HG03025 (cell line): ENCODE results near the gene RAB44.

Experiments
- ATAC-seq: cut with Tn5 transposase; IDR thresholded peaks from one replicate; pipeline ENCODE4 v1.9.1; 2021; ENCODE audit warnings: mild to moderate bottlenecking, moderate library complexity; ENCODE audit not compliant: unreplicated experiment, low FRiP score

RAB44 gene

DNA sequence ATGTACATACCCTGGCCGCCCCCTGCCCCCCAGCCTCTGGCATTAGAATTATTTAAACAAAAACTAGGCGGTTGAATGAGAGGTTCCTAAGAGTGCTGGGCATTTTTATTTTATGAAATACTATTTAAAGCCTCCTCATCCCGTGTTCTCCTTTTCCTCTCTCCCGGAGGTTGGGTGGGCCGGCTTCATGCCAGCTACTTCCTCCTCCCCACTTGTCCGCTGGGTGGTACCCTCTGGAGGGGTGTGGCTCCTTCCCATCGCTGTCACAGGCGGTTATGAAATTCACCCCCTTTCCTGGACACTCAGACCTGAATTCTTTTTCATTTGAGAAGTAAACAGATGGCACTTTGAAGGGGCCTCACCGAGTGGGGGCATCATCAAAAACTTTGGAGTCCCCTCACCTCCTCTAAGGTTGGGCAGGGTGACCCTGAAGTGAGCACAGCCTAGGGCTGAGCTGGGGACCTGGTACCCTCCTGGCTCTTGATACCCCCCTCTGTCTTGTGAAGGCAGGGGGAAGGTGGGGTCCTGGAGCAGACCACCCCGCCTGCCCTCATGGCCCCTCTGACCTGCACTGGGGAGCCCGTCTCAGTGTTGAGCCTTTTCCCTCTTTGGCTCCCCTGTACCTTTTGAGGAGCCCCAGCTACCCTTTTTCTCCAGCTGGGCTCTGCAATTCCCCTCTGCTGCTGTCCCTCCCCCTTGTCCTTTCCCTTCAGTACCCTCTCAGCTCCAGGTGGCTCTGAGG is 11.5 kb upstream of the RAB44 start:
- no peak for ATAC-seq

DNA sequence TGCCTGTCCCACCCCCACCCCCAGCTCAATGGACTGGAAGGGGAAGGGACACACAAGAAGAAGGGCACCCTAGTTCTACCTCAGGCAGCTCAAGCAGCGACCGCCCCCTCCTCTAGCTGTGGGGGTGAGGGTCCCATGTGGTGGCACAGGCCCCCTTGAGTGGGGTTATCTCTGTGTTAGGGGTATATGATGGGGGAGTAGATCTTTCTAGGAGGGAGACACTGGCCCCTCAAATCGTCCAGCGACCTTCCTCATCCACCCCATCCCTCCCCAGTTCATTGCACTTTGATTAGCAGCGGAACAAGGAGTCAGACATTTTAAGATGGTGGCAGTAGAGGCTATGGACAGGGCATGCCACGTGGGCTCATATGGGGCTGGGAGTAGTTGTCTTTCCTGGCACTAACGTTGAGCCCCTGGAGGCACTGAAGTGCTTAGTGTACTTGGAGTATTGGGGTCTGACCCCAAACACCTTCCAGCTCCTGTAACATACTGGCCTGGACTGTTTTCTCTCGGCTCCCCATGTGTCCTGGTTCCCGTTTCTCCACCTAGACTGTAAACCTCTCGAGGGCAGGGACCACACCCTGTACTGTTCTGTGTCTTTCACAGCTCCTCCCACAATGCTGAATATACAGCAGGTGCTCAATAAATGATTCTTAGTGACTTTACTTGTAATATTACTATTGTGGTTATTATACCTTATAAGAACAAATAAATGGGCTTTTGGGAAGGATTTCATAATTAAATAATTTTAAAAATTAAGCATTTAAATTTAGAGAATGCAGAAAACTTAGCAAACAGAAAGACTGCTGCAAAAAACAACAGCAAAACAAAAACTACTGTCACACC is 10.7 kb upstream of the RAB44 start:
- ATAC-seq, result no peak

- ATAC-seq, result no peak
Measured at GRCh38 chr6:36688063-36688738, 9.4 kb upstream of the RAB44 start.

- ATAC-seq, result no peak
Measured at GRCh38 chr6:36688739-36689075, 8.9 kb upstream of the RAB44 start.

DNA sequence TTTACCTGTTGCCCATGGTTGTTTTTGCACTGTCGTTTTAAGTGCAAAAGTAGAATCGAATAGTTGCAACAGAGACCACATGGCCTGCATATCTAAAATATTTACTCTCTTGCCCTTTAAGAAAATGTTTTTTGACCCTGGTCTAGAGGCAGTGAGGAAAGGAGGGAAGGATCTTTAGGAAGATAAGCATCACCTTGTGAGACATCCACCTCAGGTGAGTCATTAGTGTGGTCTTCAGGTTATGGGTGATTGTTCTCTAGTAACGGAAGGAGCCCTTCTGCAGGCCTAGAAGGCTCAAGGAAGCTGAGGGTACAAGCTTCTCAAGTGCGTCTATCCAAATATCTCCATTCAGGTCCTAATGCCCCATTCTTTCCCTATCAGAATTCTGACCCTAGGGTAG is 6.6 kb upstream of the RAB44 start:
- ATAC-seq, result no peak

GRCh38 chr6:36691612-36692011 is 6.0 kb upstream of the RAB44 start:
- ATAC-seq, result no peak

- ATAC-seq, result no peak
Measured at GRCh38 chr6:36692220-36692619, 5.4 kb upstream of the RAB44 start.

DNA sequence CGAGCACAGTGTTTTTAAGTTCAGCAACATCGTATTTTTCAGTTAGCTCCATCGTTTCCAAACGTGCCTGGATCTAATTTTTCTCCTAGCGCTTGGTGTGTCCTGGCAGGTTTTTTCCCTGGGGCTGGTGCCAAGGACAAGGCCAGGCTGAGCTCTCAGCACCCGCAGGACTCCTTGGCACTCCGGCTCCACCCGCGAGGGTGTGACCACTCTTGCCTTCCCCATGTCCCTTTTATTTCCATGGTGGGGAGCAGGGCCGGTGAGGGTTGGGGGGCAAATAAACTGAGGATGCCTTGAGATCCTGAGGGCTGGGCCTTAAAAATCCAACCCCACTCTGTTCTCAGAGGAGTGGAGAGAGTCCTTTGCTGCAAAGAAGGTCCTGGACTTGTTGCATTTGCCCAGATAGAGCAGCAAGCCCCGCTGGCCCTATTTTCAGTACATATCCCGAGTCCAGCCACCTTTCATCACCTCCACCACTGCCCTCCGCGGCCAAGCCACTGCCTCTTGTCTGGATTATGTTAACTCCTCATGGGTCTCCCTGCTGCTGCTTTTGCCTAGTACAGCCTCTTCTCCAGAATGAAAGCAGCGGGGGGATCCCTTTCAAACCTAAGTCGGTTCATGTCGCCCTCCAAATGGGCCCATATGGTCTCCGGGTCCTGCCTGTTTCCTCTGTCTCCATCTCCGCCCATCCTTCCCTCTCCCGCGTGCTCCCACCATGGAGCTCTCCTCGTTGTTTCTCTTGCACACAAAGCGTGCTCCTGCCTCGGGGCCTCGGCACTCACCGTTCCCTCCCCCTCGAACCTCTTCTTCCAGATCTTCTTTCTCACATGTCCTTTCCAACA is 4.5 kb upstream of the RAB44 start:
- ATAC-seq, result no peak

GRCh38 chr6:36694616-36695015 is 3.0 kb upstream of the RAB44 start:
- no peak for ATAC-seq

DNA sequence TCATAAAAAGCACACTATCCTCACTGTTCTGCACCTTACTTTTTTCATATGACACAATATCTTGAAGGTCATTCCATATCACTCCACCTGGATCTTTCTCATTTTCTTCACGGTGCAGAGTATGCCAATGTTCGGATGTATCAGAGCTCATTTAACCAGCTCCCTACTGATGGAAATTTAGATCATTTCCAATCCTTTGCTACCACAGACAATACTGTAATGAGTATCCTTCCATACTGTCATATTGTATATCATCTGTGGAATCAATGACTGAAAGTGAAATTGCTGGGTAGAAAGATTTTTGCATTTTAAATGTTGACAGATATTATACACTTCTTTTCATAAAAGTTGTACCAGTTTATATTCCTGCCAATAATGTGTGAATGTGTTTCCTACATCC is 2.2 kb upstream of the RAB44 start:
- no peak for ATAC-seq

DNA sequence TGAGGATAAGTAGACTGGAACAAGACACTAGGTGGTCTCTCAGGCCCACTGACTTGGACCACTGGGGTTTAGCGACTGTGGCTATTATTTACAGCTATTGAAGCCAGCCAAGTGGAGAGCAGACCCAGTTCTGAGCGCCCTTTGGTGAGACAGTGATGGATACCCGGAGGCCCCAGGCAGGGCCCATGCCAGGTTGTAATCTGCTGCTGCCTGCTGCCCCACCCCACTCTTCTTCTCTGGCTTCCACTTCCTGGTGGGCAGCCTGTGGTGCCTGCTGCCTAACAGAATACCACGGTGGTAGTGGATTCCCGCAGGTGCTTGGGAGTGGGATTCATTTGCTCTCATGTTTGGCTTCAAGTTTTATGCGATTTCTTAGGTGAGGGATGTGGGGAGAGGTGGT is 570 bp downstream of the RAB44 start:
- ATAC-seq, result no peak

DNA sequence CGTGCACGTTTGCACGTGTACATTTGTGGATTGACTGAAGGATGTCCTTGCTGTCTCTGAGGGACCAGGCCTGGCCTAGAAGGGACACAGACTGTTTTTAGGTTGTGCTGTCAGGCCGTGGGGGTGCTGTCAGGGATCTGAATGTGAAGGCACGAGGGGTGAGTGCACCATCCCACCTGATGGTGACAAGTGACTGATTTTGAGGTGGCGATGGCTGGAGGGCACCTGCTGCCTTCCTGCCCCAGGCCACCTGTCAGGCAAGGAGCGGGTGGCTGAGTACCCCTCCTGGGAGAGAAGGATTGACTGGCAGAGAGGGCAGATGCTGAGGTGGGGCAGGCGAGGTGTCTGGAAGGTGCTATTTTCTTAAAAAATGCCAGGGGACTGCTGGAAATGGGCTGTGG is 1.2 kb downstream of the RAB44 start:
- no peak for ATAC-seq

DNA sequence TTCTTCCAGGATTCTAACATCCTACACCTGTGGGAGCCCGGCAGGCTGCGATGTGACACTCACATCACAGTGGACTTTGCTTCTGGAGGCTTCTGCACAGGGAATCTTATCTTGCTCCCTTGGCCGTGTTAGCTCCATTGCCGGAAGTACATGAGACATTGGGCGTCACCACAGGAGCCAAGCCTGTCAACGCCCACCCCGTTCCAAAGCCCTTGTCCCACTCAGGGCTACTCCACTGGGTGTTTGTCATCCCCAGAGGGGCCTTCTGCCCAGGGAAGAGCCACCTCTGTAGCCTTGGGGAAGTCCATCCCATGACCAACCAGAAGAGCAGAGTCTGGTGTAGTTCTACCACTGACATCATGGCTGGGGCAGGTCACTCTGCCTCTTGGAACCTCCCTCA is 1.7 kb downstream of the RAB44 start:
- ATAC-seq, result no peak

DNA sequence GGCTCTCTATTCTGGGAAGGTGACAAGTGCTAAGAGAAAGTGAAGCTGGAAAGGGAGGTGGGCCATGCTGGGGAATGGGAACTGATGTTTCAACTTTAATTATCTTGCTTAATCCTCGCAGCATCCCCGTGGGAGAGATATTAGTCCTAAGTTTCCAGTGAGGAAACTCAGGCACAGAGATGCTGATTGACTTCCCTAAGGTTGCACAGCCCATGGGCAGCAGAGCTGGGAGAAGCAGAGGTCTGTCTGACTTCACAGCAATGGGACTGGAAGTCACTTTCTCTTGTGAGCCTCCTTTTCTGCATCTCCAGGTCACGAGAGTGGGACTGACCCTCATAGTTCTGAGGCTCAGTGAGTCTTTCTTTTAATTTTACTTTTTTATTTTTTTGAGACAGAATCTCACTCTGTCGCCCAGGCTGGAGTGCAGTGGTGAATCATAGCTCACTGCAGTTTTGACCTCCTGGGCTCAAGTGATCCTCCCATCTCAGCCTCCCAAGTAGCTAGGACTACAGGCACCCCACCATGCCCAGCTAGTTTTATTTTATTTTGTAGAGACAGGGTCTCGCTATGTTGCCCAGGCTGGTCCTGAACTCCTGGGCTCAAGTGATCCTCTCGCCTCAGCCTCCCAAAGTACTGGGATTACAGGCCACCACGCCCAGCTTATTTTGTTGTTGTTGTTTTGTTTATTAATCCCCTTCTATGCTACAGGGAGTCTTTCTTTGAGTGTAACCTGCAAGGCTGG is 2.6 kb downstream of the RAB44 start:
- no peak for ATAC-seq

DNA sequence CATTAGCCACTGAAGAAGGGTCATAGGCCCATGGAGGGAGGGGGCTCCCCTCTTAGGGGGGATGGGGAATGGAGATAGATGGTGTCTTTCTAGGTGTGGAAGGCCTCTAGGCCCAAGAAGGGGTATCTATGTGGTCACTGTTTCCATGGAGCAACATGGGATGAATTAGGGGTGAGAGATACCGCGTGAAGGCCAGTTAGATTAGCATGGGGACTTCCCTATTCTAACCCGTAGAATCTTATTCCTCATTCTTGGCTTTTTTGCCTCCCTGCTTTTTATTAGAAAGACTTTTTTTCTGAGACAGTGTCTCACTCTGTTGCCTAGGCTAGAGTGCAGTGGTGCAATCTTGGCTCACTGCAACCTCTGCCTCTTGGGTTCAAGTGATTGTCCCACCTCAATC is 3.2 kb downstream of the RAB44 start:
- no peak for ATAC-seq

GRCh38 chr6:36701401-36701991 is 3.9 kb downstream of the RAB44 start:
- ATAC-seq, result no peak

GRCh38 chr6:36702656-36703055 is 5.0 kb downstream of the RAB44 start:
- ATAC-seq, result no peak

- no peak for ATAC-seq
Measured at GRCh38 chr6:36703081-36703606, 5.5 kb downstream of the RAB44 start.

DNA sequence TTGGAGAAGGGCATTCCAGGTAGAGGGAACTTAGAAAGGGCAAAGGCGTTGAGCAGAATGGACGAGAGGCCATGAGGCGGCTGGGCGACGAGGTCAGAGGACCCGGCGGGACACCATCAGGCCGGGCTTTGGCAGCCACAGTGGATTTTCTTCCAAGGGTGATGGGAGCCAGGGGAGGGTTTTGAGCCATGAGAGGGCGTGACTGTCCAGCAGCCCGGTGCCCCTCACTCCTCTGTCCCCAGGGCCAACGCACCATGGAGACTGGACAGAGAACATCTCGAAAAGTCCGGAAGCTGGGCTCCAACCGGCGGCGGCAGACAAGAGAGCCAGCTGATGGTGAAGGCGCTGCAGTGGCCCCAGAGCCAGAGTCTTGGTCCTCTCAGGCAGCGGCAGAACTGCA is 6.4 kb downstream of the RAB44 start:
- no peak for ATAC-seq
